Prostate gland (tissue), 2 donors: ENCODE results near the gene DDX39B. TPM values are rescaled to one million over a fixed set of nuclear protein-coding genes. Genes with fewer than 3 reads are reported as not detected.
A peak's percentile ranks its signal among the peaks of the same experiment; 100 is the strongest.

ENCODE experiments used
- DNase-seq: peaks from one replicate; pipeline ENCODE4 v3.0.0-alpha.2; 2019; ENCODE audit warnings: low spot score
- H3K27ac ChIP-seq, 2 donors: fragments of 200-600 bp; sonication (generic); 2 replicates each; pipeline ENCODE4 v1.5.1; 2017 to 2019
- H3K27me3 ChIP-seq: fragments of 200-600 bp; sonication (generic); replicated peaks from 2 replicates; pipeline ENCODE4 v1.5.1; 2019; ENCODE audit not compliant: insufficient read depth
- H3K36me3 ChIP-seq, 2 donors: fragments of 200-600 bp; sonication (generic); 1 replicate in 1 of 2; 2 replicates in 1 of 2; pipeline versions ENCODE4 v1.5.1 to v1.8.1; 2017 to 2019
- H3K4me1 ChIP-seq: fragments of 200-600 bp; sonication (generic); replicated peaks from 2 replicates; pipeline ENCODE4 v1.5.1; 2019
- H3K4me3 ChIP-seq, 2 donors: fragments of 200-600 bp; sonication (generic); 2 replicates each; pipeline ENCODE4 v1.5.1; 2017 to 2019
- H3K9me3 ChIP-seq: fragments of 200-600 bp; sonication (generic); 2 replicates; pipeline ENCODE4 v1.5.1; 2017
- POLR2A ChIP-seq: fragments of 450-650 bp; IDR thresholded peaks from one replicate; pipeline ENCODE4 v1.6.1; 2016; ENCODE audit warnings: antibody characterized with exemption, mild to moderate bottlenecking
- POLR2AphosphoS5 ChIP-seq: sonication (generic); formaldehyde crosslinking; IDR thresholded peaks from one replicate; pipeline ENCODE4 v1.6.1; 2017; ENCODE audit warnings: antibody characterized with exemption
- WGBS: methylation state at CpG from one replicate; pipeline ENCODE4 v1.1.5; 2018; 5-methylcytosine and 5-hydroxymethylcytosine counted together
- intact Hi-C: fragments of 100-400 bp; cut with DNase I; formaldehyde crosslinking; loops from one replicate; pipeline ENCODE4 v1.14.2; 2022
- total RNA-seq, 2 donors: library from RNA; depleted of rRNA; stranded (reverse); fragments of >200 nt; gene quantifications; one replicate each; pipeline ENCODE4 v1.1.0, GENCODE V29; 2016
- TF ChIP-seq, protein P1 (sequence below), 4 experiments: fragments of 200-600 bp in 2 of 4; fragments of 450-650 bp in 2 of 4; sonication (generic) in 2 of 4; IDR thresholded peaks; 1 replicate in 3 of 4; 2 replicates in 1 of 4; pipeline ENCODE4 v1.5.1; 2016 to 2019; ENCODE audit warnings: antibody characterized with exemption in 4 of 4, mild to moderate bottlenecking in 2 of 4, moderate library complexity in 2 of 4

The DDX39B gene
- total RNA-seq, 2 donors from 2014 or later, result 227 to 390 TPM

DNA sequence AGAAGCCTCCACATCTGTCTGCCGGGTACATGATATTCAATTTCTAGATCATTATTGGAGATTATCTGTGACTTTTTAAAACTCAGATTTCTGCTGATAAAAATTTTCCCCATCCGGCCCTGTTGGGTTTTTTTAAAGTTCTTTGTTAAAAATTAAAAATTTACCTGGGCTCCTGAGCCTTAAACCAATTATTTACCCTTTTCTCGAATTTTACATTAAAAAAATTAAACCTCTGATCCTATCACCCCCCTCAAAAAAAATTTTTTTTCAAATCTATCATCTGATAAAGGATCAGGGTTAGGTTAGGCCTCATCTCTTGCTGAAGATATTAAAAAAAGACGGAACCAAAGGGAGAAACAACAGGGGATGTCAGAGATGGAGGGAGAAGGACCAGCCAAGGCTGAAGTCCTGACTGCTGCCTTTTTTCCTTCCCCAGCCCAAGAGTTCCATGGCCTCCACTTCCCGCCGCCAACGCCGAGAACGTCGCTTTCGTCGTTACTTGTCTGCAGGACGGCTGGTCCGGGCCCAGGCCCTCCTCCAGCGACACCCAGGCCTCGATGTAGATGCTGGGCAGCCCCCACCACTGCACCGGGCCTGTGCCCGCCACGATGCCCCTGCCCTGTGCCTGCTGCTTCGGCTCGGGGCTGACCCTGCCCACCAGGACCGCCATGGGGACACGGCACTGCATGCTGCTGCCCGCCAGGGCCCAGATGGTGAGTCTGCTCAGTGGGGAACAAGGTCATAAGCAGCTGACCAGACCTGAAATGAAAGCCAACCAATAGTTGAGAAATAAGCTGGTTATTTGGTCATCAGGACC, 6.1 kb upstream of the DDX39B start:
- peak overlapping the region; percentile 81 to 90 for H3K27ac ChIP-seq
- H3K9me3 ChIP-seq, result no peaks in the 10 kb centered on the region
- peak overlapping the region; percentile 35 to 43 for H3K4me3 ChIP-seq
- intact Hi-C loops, result no loop called here
- WGBS, result 70% methylated on average over 24 of the region's 24 CpGs
- DNase-seq, result no peak
- no peaks in the 10 kb centered on the region for H3K27me3 ChIP-seq
- peaks cover 6% of the 10 kb centered on the region for H3K4me1 ChIP-seq
- TF ChIP-seq POLR2A (no peak), POLR2AphosphoS5 (no peak)
- TF ChIP-seq, protein P1, sequence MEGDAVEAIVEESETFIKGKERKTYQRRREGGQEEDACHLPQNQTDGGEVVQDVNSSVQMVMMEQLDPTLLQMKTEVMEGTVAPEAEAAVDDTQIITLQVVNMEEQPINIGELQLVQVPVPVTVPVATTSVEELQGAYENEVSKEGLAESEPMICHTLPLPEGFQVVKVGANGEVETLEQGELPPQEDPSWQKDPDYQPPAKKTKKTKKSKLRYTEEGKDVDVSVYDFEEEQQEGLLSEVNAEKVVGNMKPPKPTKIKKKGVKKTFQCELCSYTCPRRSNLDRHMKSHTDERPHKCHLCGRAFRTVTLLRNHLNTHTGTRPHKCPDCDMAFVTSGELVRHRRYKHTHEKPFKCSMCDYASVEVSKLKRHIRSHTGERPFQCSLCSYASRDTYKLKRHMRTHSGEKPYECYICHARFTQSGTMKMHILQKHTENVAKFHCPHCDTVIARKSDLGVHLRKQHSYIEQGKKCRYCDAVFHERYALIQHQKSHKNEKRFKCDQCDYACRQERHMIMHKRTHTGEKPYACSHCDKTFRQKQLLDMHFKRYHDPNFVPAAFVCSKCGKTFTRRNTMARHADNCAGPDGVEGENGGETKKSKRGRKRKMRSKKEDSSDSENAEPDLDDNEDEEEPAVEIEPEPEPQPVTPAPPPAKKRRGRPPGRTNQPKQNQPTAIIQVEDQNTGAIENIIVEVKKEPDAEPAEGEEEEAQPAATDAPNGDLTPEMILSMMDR (IDR thresholded peaks at IDR 0.05), result no peak
- no peaks in the 10 kb centered on the region for H3K36me3 ChIP-seq

DNA sequence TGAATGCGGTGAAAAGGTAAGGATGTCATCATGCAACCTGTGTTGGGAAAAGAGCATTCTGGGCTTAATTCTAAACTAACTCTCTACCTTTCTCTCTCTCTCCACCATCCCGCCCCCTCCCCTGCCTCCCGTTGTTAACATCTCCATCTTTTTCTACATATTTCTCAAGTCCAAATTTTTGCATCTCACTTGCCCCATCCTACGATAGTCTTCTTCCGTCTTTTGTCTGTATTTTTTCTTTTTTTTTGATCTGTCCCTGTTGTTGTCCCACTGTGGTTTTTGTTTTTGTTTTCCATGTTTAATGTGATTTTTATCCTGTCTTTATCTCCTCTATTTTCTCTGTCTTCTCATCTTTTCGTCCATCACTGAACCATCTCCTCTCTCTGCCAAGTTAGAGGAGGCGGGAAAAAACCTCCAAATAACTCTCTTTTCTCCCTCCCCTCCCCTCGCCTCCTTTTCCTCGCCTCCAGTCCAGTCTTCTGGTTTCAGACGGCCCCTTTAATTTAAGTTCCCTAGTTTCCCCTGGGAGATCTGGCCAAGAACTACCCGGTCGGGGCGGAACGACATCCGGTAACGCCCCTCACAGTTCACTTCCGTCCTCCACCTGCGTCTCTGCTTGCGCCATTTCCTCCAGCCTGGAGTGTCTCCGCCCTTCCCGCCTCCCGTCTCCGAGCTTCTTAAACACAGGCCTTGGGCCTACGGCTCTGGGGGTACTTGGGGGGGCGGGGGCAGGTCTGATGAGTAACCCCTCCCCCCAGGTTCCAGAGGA, 5.3 kb upstream of the DDX39B start, which contains the start of gene NFKBIL1:
TSS of gene NFKBIL1 (plus strand) at position 651 of the 769 bp plus-strand sequence. CDS start at position 738, 87 bp downstream.
- peak within 1 kb of the TSS; percentile 35 to 43 for H3K4me3 ChIP-seq
- under 1% methylated on average over 25 of the region's 25 CpGs for whole genome bisulfite sequencing

DNA sequence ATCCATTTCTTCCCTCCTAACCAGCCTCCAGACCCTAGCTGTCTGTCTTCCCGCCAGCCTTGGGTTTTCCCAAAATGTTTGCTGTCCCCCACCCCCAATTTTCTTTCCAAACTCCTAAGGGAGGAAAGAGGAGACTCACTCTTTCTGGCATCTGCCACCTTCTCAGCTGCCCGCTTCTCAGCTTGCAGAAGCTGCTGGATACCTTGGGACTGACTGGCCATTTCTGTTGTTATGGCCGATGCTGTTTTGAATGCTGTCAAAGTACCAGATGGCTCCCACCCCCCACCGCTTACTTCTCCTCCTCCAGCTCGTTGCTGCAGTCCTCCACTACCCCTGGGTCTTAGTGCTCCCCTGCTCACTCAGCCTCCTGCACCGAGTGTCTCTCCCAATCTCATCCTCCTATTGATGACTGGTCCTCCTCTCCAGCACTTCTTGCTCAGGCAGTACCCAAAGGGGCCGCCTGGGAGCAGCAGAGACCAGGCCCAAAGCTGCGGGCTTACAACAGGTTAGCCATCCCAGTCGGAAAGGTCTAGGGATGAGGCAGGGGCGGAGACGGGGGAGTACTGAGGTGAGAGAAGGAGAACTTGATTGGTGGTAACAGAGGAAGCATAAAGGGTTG, 4.6 kb upstream of the DDX39B start, which contains the start of gene ATP6V1G2:
TSS of gene ATP6V1G2 (minus strand) at position 270 of the 619 bp plus-strand sequence. CDS start at position 221, 49 bp downstream.
- Histone ChIP-seq H3K9me3 (no peaks in the 10 kb centered on the region), H3K4me3 (peak within 1 kb of the TSS; percentile 35 to 43), H3K27me3 (no peaks in the 10 kb centered on the region), H3K27ac (peak within 1 kb of the TSS; percentile 81 to 90), H3K36me3 (no peaks in the 10 kb centered on the region), H3K4me1 (peaks cover 6% of the 10 kb centered on the region)
- TF ChIP-seq POLR2A, result peak; percentile 9
- TF ChIP-seq, protein P1 (IDR thresholded peaks at IDR 0.05), result peak; percentile 95 to 99 (median 98)
- peak; percentile 83 for TF ChIP-seq POLR2AphosphoS5
- WGBS, result 4% methylated on average over 11 of the region's 11 CpGs
- intact Hi-C loops, result loop anchor here (1.0 kb wide), 1 partner anchor 52 kb away; no protein-coding TSS in a partner anchor
- DNase-seq, result peak; percentile 91

More for the DNA sequence above, 5.3 kb upstream of the DDX39B start, which contains the start of gene NFKBIL1:
- H3K27ac ChIP-seq, result peak within 1 kb of the TSS; percentile 81 to 90
- peak; percentile 96 for DNase-seq
- no peaks in the 10 kb centered on the region for H3K9me3 ChIP-seq
- H3K4me1 ChIP-seq, result peaks cover 6% of the 10 kb centered on the region
- intact Hi-C loops, result loop anchor here (1.0 kb wide), 1 partner anchor 51 kb away; no protein-coding TSS in a partner anchor
- TF ChIP-seq POLR2A (peak; percentile 70), POLR2AphosphoS5 (peak; percentile 98)
- TF ChIP-seq, protein P1 (IDR thresholded peaks at IDR 0.05), result no peak
- no peaks in the 10 kb centered on the region for H3K36me3 ChIP-seq
- no peaks in the 10 kb centered on the region for H3K27me3 ChIP-seq

DNA sequence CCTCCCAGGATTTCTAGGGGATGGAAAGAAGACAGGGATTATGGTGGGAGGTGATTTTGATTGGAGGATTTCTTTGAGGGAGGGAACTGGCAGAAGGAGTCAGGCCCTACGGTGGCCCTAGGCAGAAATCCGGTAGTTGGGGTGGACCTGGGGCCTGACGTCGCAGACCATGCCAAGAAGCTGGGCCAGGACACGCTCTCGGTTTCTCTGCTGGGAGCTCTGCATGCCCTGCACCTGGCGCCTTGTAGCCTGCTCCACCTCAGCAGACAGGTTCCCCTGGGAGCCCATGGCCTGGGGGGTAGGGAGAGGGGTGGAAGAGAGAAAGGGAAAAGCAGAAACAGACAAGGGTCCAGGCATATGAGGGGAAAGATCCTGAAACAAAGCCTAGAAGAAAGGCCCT, 3.5 kb upstream of the DDX39B start:
- WGBS, result 77% methylated on average over 7 of the region's 7 CpGs
- intact Hi-C loops, result no loop called here
- H3K36me3 ChIP-seq, result no peaks in the 10 kb centered on the region
- no peaks in the 10 kb centered on the region for H3K27me3 ChIP-seq
- TF ChIP-seq, protein P1 (IDR thresholded peaks at IDR 0.05), result no peak
- TF ChIP-seq POLR2A (no peak), POLR2AphosphoS5 (no peak)
- no peak overlapping the region for H3K4me3 ChIP-seq
- peaks cover 11% of the 10 kb centered on the region for H3K4me1 ChIP-seq
- no peak overlapping the region for H3K27ac ChIP-seq
- no peaks in the 10 kb centered on the region for H3K9me3 ChIP-seq
- DNase-seq, result no peak
